ENCODE measurements around the gene UBR2.
"Not testable (repeated sequence)": the region's sequence is repeated elsewhere in the genome, so short reads cannot be mapped to it uniquely, and the experiment has no call there.

The UBR2 gene

GRCh38 chr6:42696526-42697267, 132.9 kb downstream of the UBR2 start:
- no peak for DNase-seq (ENCODE audit: low read depth)
- no peak overlapping the region for H3K4me3 ChIP-seq (ENCODE audit: control insufficient read depth, low read depth, low read length)
- TF ChIP-seq CTCF (IDR thresholded peaks at IDR 0.05; ENCODE audit: control insufficient read depth, insufficient read depth, low read depth, low read length, missing control alignments): no peak

- DNase-seq (ENCODE audit: low read depth): no peak
- TF ChIP-seq CTCF (IDR thresholded peaks at IDR 0.05; ENCODE audit: control insufficient read depth, insufficient read depth, low read depth, low read length, missing control alignments): no peak
- H3K4me3 ChIP-seq (ENCODE audit: control insufficient read depth, low read depth, low read length): no peak overlapping the region
These were observed 133.4 kb downstream of the UBR2 start for GRCh38 chr6:42697268-42697655.

GRCh38 chr6:42698217-42698616, 134.4 kb downstream of the UBR2 start:
- no peak overlapping the region for H3K4me3 ChIP-seq (ENCODE audit: control insufficient read depth, low read depth, low read length)
- no peak for DNase-seq (ENCODE audit: low read depth)
- TF ChIP-seq CTCF (IDR thresholded peaks at IDR 0.05; ENCODE audit: control insufficient read depth, insufficient read depth, low read depth, low read length, missing control alignments): no peak

GRCh38 chr6:42702200-42702599, 138.4 kb downstream of the UBR2 start:
- no peak overlapping the region for H3K4me3 ChIP-seq (ENCODE audit: control insufficient read depth, low read depth, low read length)
- DNase-seq (ENCODE audit: low read depth): no peak
- TF ChIP-seq CTCF (IDR thresholded peaks at IDR 0.05; ENCODE audit: control insufficient read depth, insufficient read depth, low read depth, low read length, missing control alignments): no peak

GRCh38 chr6:42702786-42703185, 139.0 kb downstream of the UBR2 start:
- not testable (repeated sequence) for DNase-seq (ENCODE audit: low read depth); H3K4me3 ChIP-seq (ENCODE audit: control insufficient read depth, low read depth, low read length)

GRCh38 chr6:42704251-42704936, 140.6 kb downstream of the UBR2 start:
- H3K4me3 ChIP-seq (ENCODE audit: control insufficient read depth, low read depth, low read length): peak overlapping the region; percentile 64
- TF ChIP-seq CTCF (IDR thresholded peaks at IDR 0.05; ENCODE audit: control insufficient read depth, insufficient read depth, low read depth, low read length, missing control alignments): no peak
- DNase-seq (ENCODE audit: low read depth): no peak

- no peak for DNase-seq (ENCODE audit: low read depth)
- no peak overlapping the region for H3K4me3 ChIP-seq (ENCODE audit: control insufficient read depth, low read depth, low read length)
- no peak for TF ChIP-seq CTCF (IDR thresholded peaks at IDR 0.05; ENCODE audit: control insufficient read depth, insufficient read depth, low read depth, low read length, missing control alignments)
These were observed 141.1 kb downstream of the UBR2 start for GRCh38 chr6:42704937-42705374.
